ENCODE results near the gene ROR1. TPM values are rescaled to one million over a fixed set of nuclear protein-coding genes. Genes with fewer than 3 reads are reported as not detected.

The ROR1 gene
- total RNA-seq, 4 donors from 2014 or later = 0.73 to 2.6 (median 1.4) TPM

DNA sequence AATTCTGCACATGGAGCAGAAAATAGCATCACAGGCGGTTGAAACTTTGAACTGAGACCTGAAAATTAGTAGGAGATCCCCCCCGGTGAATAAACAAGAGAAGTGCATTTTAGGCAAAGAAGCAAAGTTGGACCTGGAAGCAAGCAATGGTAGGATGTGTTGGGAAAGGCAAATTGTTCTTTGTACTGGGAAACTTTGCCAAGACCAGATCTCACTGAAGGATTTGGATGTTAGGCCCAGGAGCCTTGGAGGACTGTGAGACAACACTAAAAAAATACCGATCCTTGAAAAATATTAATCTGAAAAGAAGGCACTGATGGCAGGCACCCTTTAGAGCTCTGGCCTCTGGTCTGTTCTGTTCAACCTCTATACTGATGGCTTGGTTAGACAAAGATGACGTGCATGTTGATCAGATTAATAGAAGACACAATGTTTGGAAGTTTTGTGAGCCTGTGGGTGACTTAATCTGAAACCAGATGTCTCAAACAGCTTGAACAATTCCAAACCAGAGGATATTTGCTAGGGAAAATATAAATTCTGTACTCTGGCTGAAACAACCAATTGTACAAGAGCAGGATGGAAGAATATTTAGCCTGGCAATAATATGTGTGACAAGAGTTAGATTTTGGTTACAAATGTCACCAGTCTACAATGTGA lies 108.4 kb downstream of the ROR1 start:
- 86 to 93% methylated on average over 4 of the region's 4 CpGs for WGBS, 2 donors
- no peak for TF ChIP-seq POLR2A (IDR thresholded peaks at IDR 0.05)
- Histone ChIP-seq H3K4me1 (peaks cover 0 to 5% of the 10 kb centered on the region in 2 donors), H3K27me3 (no peaks in the 10 kb centered on the region), H3K9me3 (no peaks in the 10 kb centered on the region), H3K27ac (no peak overlapping the region), H3K36me3 (no peaks in the 10 kb centered on the region), H3K4me3 (replicated peaks in 1 of 3) (no peak overlapping the region)
- no peak for DNase-seq
- intact Hi-C loops (cut with DNase I) = no loop called here

DNA sequence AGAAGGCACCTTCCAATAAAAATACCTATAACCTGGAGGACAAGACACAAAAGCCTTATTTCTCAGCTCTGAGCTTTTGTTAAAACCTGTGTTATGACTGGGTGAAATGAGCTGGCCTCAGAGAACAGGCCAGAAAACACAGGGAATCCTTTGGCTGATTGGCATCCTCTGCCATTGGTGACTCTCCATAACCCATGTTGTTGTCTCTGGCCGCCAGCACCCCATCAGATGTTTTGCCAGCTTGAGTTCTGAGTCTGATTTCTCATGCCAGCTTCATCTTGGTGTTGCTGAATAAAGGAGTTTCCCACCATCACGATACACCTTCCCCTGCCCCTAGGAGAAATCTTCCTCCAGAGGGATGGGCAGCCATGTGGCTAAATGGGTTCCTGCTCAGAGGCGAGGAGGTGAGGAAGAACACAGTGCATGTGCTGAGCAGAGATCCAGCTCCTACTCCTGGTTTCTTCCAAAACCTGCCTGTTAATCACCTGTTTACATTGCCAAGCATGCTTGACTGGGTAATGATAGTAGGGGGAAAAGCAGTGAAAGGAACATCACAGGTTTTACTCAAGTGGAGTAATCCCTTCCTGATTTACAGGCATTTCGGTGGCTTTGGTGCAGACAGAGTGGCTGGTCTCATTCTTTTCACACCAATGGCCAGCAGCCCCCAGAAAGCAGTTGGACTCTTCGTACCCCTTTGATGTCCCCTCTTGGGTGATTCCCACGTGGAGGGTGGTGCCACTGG lies 109.8 kb downstream of the ROR1 start:
- H3K4me1 ChIP-seq = peaks cover 0 to 5% of the 10 kb centered on the region in 2 donors
- TF ChIP-seq, protein P1, sequence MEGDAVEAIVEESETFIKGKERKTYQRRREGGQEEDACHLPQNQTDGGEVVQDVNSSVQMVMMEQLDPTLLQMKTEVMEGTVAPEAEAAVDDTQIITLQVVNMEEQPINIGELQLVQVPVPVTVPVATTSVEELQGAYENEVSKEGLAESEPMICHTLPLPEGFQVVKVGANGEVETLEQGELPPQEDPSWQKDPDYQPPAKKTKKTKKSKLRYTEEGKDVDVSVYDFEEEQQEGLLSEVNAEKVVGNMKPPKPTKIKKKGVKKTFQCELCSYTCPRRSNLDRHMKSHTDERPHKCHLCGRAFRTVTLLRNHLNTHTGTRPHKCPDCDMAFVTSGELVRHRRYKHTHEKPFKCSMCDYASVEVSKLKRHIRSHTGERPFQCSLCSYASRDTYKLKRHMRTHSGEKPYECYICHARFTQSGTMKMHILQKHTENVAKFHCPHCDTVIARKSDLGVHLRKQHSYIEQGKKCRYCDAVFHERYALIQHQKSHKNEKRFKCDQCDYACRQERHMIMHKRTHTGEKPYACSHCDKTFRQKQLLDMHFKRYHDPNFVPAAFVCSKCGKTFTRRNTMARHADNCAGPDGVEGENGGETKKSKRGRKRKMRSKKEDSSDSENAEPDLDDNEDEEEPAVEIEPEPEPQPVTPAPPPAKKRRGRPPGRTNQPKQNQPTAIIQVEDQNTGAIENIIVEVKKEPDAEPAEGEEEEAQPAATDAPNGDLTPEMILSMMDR (IDR thresholded peaks at IDR 0.05) = no peak
- TF ChIP-seq POLR2A (IDR thresholded peaks at IDR 0.05) = no peak
- no peaks in the 10 kb centered on the region for H3K36me3 ChIP-seq
- H3K27ac ChIP-seq = no peak overlapping the region
- intact Hi-C loops (cut with DNase I) = no loop called here
- DNase-seq = no peak
- no peaks in the 10 kb centered on the region for H3K9me3 ChIP-seq
- no peaks in the 10 kb centered on the region for H3K27me3 ChIP-seq
- H3K4me3 ChIP-seq (replicated peaks in 1 of 3) = no peak overlapping the region
- WGBS, 2 donors = 64 to 72% methylated on average over 6 of the region's 6 CpGs

DNA sequence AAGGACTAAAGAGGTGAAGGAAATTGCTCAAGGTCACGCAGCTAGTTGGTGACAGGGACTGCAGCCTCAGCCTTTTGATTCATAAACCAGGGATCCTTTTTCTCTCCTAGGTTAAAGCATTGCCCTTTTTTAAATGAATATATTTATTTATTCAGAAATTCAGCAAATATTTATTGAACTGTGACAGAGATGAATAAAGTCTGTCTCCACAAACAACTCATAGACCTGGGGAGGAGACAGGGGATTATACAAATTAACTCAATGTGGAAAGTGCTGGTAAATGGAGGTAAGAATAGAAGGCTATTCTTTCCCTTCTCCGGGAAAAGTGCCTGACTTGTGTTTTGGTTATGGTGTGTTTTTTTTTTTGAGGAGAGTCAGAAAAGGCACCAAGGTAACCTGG lies 110.7 kb downstream of the ROR1 start:
- 81 to 88% methylated on average over 2 of the region's 2 CpGs for WGBS, 2 donors
- TF ChIP-seq, protein P1 (IDR thresholded peaks at IDR 0.05) = no peak
- no peak for TF ChIP-seq POLR2A (IDR thresholded peaks at IDR 0.05)
- intact Hi-C loops (cut with DNase I) = no loop called here
- Histone ChIP-seq H3K27ac (no peak overlapping the region), H3K4me3 (replicated peaks in 1 of 3) (no peak overlapping the region), H3K9me3 (no peaks in the 10 kb centered on the region), H3K27me3 (no peaks in the 10 kb centered on the region), H3K4me1 (peaks cover 0 to 5% of the 10 kb centered on the region in 2 donors), H3K36me3 (no peaks in the 10 kb centered on the region)
- DNase-seq = no peak

DNA sequence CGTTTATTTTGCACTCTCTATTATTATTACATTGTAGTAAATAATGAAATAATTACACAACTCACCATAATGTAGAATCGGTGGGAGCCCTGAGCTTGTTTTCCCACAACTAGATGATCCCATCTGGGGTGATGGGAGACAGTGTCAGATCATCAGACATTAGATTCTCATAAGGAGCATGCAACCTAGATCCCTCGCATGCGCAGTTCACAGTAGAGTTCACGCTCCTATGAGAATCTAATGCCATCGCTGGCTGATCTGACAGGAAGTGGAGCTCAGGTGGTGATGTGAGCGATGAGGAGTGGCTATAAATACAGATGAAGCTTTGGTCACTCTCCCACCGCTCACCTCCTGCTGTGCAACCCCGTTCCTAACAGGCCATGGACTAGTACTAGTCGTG lies 112.1 kb downstream of the ROR1 start:
- Histone ChIP-seq H3K27me3 (no peaks in the 10 kb centered on the region), H3K4me3 (replicated peaks in 1 of 3) (no peak overlapping the region), H3K36me3 (no peaks in the 10 kb centered on the region), H3K9me3 (no peaks in the 10 kb centered on the region), H3K4me1 (peaks cover 0 to 5% of the 10 kb centered on the region in 2 donors), H3K27ac (no peak overlapping the region)
- TF ChIP-seq, protein P1 (IDR thresholded peaks at IDR 0.05) = no peak
- TF ChIP-seq POLR2A (IDR thresholded peaks at IDR 0.05) = no peak
- 93 to 95% methylated on average over 10 of the region's 10 CpGs for WGBS, 2 donors
- DNase-seq = no peak
- intact Hi-C loops (cut with DNase I) = no loop called here

DNA sequence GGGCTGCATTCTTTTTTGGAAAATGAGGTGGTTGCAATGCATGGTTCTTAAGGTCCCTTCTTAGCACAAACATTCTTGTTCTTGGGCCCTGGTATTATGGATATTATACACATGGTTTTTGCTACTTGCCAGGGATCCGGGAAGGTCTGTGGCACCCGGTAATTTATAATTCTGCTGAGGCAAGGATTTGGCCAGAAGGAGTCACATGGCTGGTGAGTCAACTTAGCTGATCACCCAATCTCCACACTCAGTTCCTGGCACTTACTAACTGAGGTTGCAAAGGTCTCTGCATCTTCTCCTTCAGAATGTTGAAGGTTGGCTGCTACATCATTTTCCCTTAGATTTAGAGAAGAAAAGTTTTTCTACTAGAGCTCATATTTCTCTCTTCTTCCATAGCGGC lies 112.5 kb downstream of the ROR1 start:
- Histone ChIP-seq H3K27me3 (no peaks in the 10 kb centered on the region), H3K9me3 (no peaks in the 10 kb centered on the region), H3K4me1 (peaks cover 0 to 5% of the 10 kb centered on the region in 2 donors), H3K36me3 (no peaks in the 10 kb centered on the region), H3K4me3 (replicated peaks in 1 of 3) (no peak overlapping the region), H3K27ac (no peak overlapping the region)
- TF ChIP-seq POLR2A (IDR thresholded peaks at IDR 0.05) = no peak
- TF ChIP-seq, protein P1 (IDR thresholded peaks at IDR 0.05) = no peak
- no peak for DNase-seq
- 78 to 92% methylated on average over 3 of the region's 3 CpGs for WGBS, 2 donors
- intact Hi-C loops (cut with DNase I) = no loop called here

Data from thyroid gland (tissue), 4 donors.